ENCODE measurements around the gene CDH2.

GRCh38 chr18:28204154-28204553, 27.2 kb upstream of the CDH2 start:
- TF ChIP-seq, protein P1, sequence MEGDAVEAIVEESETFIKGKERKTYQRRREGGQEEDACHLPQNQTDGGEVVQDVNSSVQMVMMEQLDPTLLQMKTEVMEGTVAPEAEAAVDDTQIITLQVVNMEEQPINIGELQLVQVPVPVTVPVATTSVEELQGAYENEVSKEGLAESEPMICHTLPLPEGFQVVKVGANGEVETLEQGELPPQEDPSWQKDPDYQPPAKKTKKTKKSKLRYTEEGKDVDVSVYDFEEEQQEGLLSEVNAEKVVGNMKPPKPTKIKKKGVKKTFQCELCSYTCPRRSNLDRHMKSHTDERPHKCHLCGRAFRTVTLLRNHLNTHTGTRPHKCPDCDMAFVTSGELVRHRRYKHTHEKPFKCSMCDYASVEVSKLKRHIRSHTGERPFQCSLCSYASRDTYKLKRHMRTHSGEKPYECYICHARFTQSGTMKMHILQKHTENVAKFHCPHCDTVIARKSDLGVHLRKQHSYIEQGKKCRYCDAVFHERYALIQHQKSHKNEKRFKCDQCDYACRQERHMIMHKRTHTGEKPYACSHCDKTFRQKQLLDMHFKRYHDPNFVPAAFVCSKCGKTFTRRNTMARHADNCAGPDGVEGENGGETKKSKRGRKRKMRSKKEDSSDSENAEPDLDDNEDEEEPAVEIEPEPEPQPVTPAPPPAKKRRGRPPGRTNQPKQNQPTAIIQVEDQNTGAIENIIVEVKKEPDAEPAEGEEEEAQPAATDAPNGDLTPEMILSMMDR (IDR thresholded peaks at IDR 0.05), result no peak
- TF ChIP-seq EP300 (IDR thresholded peaks at IDR 0.05; ENCODE audit: low read depth) (no peak), POLR2A (IDR thresholded peaks at IDR 0.05) (no peak), POLR2AphosphoS5 (IDR thresholded peaks at IDR 0.05) (no peak)

Data from transverse colon (tissue), 4 donors.